Measurements from ENCODE around the gene LENG8.
"Not testable (repeated sequence)": the region's sequence is repeated elsewhere in the genome, so short reads cannot be mapped to it uniquely, and the experiment has no call there.

The LENG8 gene

DNA sequence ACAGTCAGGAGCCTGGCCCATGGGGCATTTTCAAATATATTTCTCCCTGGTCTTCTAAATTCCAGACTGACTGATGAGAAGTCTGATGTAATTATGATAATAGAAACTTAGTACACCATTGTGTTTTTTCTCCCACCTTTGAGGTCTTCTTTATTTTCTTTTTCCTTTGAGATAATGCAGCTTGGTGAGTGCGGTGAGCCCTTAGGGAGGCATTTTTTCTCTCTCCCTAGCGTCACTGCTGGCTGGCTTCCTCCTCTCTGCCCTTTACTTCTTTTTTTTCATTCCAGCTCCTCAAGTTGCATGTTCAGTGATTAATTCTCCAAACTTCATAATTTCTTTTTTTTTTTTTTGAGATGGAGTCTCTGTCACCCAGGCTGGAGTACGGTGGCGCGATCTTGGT, 36.9 kb downstream of the LENG8 start:
- DNase-seq: no peak

DNA sequence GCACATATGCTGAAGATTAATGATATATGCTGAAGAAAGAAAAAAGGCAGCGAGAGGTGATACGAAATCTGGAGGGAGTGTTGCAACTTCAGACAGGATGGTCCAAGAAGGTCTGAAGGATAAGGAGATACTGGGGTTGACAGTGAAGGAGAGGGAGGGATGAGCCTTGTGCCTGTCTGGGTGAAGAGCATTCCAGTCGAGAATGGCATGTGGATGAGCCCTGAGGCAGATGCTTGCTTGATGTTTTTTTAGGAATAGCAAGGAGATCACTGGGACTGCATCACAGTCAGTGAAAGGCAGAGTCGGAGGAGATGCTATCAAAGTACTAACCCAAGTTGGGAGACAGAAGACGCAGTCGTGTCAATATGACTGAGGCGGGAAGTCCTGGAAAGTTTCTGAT, 40.3 kb downstream of the LENG8 start:
- DNase-seq: no peak

DNA sequence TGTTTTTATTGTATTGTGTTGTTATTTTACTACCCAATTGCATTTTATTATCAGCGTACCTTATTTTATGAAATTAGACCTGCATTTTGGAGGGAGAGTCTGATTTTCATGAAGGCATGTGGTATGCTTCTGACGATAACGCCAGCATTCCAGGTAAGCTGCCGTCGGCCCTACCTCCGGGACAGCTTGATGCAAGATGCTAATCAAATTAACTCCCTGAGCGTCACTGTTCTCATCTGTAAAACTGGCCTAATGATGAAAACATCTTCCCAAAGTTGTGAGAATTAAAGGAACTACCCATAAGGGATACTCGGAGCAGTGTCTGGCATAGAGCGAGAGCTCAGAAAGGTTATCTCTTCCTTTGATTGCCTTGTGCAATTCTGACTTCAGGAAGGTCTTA, 40.8 kb downstream of the LENG8 start:
- DNase-seq: no peak

DNA sequence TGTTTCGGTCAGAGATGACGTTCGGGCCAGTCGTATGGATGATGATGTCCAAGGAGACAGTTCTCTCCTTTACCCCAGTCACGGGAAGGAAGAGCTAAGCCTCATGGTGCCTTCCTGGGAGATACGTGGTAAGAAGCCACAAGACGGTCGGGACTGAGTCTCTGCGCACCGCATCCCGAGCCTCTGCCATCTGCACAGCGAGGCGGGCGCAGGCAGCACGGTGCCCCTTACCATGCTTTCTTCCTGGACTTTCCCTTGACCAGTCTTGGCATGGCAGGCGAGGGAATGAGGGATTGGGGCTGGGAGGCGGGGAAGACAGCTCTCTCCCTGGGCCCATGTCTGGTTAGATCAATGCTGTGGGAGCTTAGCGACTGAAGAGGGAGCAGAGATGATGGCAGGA, 43.6 kb downstream of the LENG8 start:
- DNase-seq: no peak

DNA sequence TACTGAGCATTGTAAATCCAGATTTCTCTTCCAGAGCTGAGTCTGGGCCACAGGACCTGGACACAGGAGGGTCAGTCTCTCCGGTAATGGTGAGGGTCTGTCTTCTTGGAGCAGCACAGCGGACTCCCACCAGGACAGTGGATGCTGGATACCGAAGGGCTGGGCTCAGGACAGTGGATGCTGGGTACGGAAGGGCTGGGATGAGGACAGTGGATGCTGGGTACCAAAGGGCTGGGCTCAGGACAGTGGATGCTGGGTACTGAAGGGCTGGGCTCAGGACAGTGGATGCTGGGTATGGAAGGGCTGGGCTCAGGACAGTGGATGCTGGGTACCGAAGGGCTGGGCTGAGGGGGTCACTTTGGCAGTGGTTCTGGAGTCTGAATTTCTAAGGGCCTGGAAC, 44.1 kb downstream of the LENG8 start:
- not testable (repeated sequence) for DNase-seq

DNA sequence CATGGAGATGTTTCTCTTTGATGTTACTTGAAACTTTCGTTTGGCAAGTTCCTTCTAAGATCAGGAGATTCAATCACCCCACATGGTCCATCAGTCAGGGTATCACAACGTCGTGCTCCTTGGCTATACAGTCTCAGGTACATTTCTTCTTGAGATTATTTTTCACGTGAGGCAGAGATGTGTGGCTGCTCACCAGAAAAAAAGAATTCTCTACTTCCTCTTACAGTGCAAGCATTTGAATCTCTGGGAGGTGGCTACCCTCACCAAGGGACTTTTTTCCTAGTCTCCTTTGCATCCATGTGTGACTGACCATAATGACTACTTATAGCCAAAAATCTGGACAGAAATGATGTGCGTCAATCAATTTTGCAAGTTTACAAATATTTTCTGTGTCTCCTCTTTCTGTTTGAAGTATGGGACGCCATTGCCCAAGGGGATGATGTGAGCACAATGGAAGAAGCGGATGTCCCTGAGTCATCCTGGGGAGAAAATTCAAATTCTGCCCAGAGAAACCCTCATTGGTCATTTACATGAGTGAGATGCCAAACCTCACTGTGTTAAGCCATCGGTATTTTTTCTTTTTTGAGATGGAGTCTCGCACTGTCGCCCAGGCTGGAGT, 45.1 kb downstream of the LENG8 start:
- DNase-seq: no peak

DNA sequence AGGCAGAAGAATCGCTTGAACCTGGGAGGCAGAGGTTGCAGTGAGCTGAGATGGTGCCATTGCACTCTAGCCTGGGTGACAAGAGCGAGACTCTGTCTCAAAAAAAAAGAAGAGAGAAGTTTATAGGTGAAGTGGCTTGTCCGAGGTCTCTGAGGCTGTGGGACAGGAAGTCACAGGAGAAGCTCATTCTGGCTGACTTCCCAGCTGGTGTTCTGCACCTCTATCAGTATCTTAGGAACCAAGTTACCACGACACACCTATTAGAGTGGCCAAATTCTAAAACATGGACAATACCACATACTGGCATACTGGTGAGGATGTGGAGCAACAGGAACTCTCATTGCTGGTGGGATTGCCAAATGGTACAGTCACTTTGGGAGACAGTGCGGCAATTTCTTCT, 46.3 kb downstream of the LENG8 start:
- DNase-seq: not testable (repeated sequence)

DNA sequence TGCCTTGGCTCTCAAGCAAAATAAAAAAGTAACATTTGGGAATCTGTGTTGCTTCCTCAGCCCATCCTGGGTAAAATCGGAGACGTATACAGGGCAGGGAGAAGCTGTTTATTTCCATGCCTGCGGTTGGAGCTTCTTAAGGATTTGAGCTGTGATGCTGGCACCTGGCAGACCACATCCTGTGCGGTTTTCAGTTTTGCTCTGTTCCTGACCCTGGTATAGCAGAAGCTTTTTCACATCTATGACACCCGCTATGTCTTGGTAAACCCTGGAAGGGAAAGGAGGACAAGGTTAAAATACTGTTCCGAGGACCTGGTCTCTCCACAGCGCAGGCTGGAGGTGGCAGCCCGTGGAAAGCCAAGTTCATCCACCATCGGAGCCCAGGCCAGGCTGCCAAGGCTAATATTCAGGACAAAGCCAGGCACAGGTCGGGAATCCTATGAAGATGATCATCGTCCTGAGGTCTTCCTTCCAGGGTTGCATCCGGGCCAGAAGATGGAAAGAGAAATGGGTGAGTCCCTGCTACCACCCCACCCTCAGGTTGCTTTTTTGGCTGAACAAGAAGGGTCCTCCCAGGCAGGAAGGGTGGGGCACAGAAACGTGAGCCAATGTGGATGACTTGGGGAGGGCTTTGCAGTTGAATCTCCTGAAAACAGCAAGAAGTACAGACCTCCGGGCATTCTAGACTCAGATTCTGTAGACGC, 48.9 kb downstream of the LENG8 start:
- not testable (repeated sequence) for DNase-seq

DNA sequence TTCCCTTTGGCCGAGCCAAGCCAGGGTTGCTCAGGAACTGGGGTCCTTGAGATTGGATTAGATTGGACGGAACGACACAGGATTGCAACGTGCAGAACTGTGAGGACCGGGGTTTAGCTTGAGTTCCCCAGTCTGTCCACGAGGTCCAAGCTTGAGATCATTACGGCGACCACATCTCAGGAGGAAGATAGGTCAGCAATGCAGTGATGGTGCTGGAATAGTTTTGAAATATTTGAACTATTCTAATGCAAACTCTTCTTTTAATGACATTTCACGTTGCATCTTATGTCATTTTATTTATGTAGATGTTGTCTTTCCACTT, 49.4 kb downstream of the LENG8 start:
- not testable (repeated sequence) for DNase-seq

DNA sequence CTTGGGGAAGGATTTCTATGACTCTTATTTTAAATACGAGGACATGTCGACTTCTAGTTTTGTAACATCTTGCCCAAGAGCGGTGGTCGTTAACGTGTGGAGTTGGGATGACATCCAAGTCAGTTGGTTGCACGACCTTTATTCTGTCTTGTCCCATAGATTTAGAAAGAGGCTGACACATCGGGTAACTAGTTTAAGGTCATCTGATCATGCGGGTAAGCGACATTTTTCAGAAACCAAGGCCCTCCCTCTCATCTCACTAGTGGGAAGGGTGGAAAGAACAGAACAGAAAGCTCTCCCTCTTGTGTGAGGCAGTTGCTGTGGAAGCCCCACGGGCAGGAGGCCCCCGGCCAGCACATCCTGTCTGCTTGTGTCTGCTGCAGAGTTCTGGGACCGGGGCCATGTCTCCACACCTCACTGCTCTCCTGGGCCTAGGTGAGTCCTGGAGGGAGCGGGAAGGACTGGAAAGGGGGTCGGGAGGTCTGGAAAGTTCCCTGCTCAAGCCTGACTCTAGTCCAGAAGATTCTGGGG, 53.6 kb downstream of the LENG8 start, which contains the start of gene LAIR2:
TSS of gene LAIR2 (plus strand) at position 314 of the 531 bp plus-strand sequence. CDS start at position 402, 88 bp downstream.
- peak; percentile 8 for DNase-seq

DNA sequence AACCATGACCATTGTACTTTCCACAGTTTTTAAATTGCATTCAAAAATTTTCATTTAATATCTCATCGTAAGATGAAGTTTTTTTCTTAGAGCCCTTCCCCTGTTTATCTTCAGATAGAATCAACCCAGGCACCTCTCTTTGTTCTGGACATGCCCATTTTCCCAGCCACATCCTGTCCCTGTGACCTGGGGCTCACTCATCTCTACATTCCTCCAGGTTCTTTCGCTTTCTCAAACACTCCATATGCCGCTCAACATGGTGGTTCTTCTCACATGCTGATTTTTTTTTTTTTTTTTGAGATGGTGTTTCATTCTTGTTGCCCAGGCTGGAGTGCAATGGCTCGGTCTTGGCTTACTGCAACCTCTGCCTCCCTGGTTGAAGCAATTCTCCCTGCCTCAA, 56.5 kb downstream of the LENG8 start:
- DNase-seq: not testable (repeated sequence)

DNA sequence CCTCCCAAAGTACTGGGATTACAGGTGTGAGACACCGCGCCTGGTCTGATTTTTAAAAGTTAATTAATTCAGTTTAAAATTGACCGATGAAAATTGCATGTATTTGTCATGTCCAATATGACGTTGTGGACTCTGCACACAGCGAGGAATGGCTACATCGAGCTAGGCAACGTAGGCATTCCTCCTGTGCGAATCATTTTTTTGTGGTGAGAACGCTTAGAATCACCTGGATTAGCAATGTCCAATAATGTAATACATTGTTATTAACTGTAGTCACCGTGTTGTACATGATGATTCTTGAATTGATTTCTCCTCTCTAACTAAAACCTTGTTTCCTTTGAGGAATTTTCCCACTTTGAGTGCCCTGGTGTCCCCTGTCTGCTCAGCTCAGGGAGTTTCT, 57.1 kb downstream of the LENG8 start:
- DNase-seq: no peak

DNA sequence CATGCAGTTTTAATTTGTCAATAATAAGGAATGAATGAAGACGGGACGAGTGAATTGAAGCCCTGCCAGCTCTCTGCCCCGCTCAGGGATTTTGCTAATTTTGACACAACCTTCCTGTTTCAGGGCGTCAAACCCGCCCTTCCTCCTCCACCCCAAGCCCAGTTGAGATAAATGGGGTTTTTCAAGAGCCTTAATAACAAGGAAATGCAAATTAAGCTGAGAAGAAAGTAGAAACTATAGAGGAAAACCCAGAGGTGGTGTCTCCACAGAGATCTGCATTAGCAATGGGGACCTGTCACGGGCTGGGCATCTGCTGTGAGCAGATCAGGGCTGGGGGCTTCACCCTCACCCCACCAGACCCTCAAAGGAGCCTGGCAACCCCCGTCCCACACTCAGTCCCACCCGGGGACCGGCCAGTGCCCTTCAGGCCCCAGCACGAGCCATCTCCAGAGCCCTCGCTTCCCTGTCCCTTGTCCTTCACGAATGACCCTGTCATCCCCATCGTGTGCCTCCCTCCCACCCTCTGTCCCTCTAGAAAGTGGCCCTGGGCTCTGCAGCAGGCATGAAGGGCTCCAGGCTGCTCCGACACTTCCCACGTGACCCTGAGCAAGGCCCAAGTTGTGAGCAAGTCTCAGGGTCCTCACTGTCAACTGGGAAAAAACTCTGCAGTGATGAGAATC, 58.2 kb downstream of the LENG8 start:
- DNase-seq: not testable (repeated sequence)

DNA sequence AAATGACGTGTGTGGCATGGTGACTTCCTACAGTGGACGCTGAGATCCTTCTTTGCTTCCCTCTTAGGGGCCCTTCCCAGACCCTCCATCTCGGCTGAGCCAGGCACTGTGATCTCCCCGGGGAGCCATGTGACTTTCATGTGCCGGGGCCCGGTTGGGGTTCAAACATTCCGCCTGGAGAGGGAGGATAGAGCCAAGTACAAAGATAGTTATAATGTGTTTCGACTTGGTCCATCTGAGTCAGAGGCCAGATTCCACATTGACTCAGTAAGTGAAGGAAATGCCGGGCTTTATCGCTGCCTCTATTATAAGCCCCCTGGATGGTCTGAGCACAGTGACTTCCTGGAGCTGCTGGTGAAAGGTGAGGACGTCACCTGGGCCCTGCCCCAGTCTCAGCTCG, 58.8 kb downstream of the LENG8 start:
- no peak for DNase-seq

DNA sequence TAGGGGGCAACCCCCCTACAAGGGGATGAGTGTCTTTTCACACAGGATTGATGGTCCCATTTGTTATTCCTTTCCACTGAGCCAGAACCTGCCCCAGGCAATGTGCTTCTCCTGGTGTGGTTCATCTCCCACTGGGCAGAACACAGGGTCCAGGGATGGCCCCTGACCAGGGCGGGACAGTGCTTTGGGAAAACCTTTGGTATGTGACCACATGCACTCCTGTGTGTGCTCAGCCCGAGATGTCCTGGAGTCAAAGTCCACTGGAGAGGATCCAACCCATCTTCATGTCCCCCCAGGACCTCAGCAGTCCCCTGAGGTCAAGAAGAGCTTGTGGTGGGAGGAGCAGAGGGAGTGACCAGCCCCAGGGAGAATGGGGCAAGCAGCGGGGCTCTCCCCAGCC, 59.5 kb downstream of the LENG8 start:
- DNase-seq: not testable (repeated sequence)

DNA sequence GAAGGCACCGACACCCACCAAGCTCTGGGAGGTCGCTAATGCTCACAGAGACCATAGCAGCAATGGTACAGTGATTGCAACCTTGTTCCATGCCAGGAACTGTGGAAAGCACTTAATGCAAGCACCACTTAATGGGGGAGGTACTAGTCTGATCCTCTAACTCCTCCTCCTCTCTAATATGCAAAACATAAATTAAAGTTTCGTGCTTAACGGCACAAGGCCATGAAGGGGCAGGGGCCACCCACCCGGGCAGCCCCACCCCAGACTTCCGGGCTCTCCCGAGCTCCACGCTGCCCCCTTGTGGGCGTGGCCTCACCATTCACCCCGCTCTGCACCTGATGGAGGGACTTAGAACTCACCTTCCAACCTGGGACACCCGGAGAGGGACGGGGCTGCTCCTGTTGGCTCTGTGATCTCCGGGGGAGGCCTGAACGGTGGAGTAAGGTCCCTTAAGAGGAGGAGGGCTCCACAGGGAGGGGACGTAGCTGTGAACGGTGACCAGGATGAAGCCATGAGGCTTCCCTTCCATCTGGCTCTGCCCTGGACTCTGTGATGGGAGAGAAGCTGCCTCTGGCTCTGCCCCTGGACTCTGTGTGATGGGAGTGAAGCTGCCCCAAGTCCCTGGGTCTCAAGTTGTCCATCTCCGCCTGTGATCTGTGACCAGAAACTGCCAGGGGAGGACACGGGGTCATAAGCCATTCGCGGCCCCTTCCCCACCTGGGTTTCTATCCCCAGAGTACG, 60.4 kb downstream of the LENG8 start:
- not testable (repeated sequence) for DNase-seq
